ENCODE results near the gene CXCL1.

The CXCL1 gene

GRCh38 chr4:73859614-73860088 lies 9.5 kb upstream of the CXCL1 start:
- no peak for TF ChIP-seq EZH2 (IDR thresholded peaks at IDR 0.05; ENCODE audit: borderline replicate concordance, low read depth, low read length, severe bottlenecking)
- no peak for TF ChIP-seq CTCF (IDR thresholded peaks at IDR 0.05; ENCODE audit: borderline replicate concordance, extremely low read depth, low read length, poor library complexity, severe bottlenecking)
- Histone ChIP-seq H3K27ac (ENCODE audit: low read length) (no peak overlapping the region), H2AFZ (ENCODE audit: low read depth, low read length) (no peak overlapping the region), H3K9ac (ENCODE audit: low read depth, low read length) (no peak overlapping the region), H3K79me2 (ENCODE audit: insufficient read depth, low read length) (no peaks in the 10 kb centered on the region), H4K20me1 (ENCODE audit: insufficient read depth, low read length) (no peaks in the 10 kb centered on the region), H3K4me1 (ENCODE audit: insufficient read depth, low read length) (peaks cover 12% of the 10 kb centered on the region), H3K4me2 (ENCODE audit: insufficient read depth, low read length) (no peak overlapping the region), H3K36me3 (ENCODE audit: insufficient read depth, low read length) (no peaks in the 10 kb centered on the region), H3K4me3 (ENCODE audit: low read depth in 1 of 2, low read length in 2 of 2) (no peak overlapping the region), H3K9me3 (ENCODE audit: insufficient read depth, low read length, severe bottlenecking) (no peaks in the 10 kb centered on the region), H3K27me3 (ENCODE audit: insufficient read depth, low read length, poor library complexity) (no peaks in the 10 kb centered on the region)
- DNase-seq (no peak), ATAC-seq (ENCODE audit: insufficient read depth, low read depth) (no peak)

- Histone ChIP-seq H3K36me3 (ENCODE audit: insufficient read depth, low read length) (no peaks in the 10 kb centered on the region), H3K4me1 (ENCODE audit: insufficient read depth, low read length) (peaks cover 12% of the 10 kb centered on the region), H3K4me2 (ENCODE audit: insufficient read depth, low read length) (no peak overlapping the region), H2AFZ (ENCODE audit: low read depth, low read length) (no peak overlapping the region), H3K9ac (ENCODE audit: low read depth, low read length) (no peak overlapping the region), H3K79me2 (ENCODE audit: insufficient read depth, low read length) (no peaks in the 10 kb centered on the region), H3K4me3 (ENCODE audit: low read depth in 1 of 2, low read length in 2 of 2) (no peak overlapping the region), H3K9me3 (ENCODE audit: insufficient read depth, low read length, severe bottlenecking) (no peaks in the 10 kb centered on the region), H3K27ac (ENCODE audit: low read length) (no peak overlapping the region), H3K27me3 (ENCODE audit: insufficient read depth, low read length, poor library complexity) (no peaks in the 10 kb centered on the region), H4K20me1 (ENCODE audit: insufficient read depth, low read length) (no peaks in the 10 kb centered on the region)
- no peak for ATAC-seq (ENCODE audit: insufficient read depth, low read depth)
- DNase-seq: no peak
- TF ChIP-seq CTCF (IDR thresholded peaks at IDR 0.05; ENCODE audit: borderline replicate concordance, extremely low read depth, low read length, poor library complexity, severe bottlenecking) (no peak), EZH2 (IDR thresholded peaks at IDR 0.05; ENCODE audit: borderline replicate concordance, low read depth, low read length, severe bottlenecking) (no peak)
Observed at GRCh38 chr4:73860181-73860580, 9.0 kb upstream of the CXCL1 start.

- DNase-seq: no peak
- Histone ChIP-seq H2AFZ (ENCODE audit: low read depth, low read length) (no peak overlapping the region), H3K9me3 (ENCODE audit: insufficient read depth, low read length, severe bottlenecking) (no peaks in the 10 kb centered on the region), H3K79me2 (ENCODE audit: insufficient read depth, low read length) (no peaks in the 10 kb centered on the region), H3K4me3 (ENCODE audit: low read depth in 1 of 2, low read length in 2 of 2) (no peak overlapping the region), H3K27me3 (ENCODE audit: insufficient read depth, low read length, poor library complexity) (no peaks in the 10 kb centered on the region), H4K20me1 (ENCODE audit: insufficient read depth, low read length) (no peaks in the 10 kb centered on the region), H3K9ac (ENCODE audit: low read depth, low read length) (no peak overlapping the region), H3K4me1 (ENCODE audit: insufficient read depth, low read length) (peaks cover 12% of the 10 kb centered on the region), H3K36me3 (ENCODE audit: insufficient read depth, low read length) (no peaks in the 10 kb centered on the region), H3K4me2 (ENCODE audit: insufficient read depth, low read length) (no peak overlapping the region), H3K27ac (ENCODE audit: low read length) (no peak overlapping the region)
- ATAC-seq (ENCODE audit: insufficient read depth, low read depth): no peak
- TF ChIP-seq EZH2 (IDR thresholded peaks at IDR 0.05; ENCODE audit: borderline replicate concordance, low read depth, low read length, severe bottlenecking) (no peak), CTCF (IDR thresholded peaks at IDR 0.05; ENCODE audit: borderline replicate concordance, extremely low read depth, low read length, poor library complexity, severe bottlenecking) (no peak)
Observed at GRCh38 chr4:73860917-73861316, 8.3 kb upstream of the CXCL1 start.

- H3K79me2 ChIP-seq (ENCODE audit: insufficient read depth, low read length): no peaks in the 10 kb centered on the region
- DNase-seq (no peak), ATAC-seq (ENCODE audit: insufficient read depth, low read depth) (no peak)
- no peak overlapping the region for H2AFZ ChIP-seq (ENCODE audit: low read depth, low read length)
- H3K27me3 ChIP-seq (ENCODE audit: insufficient read depth, low read length, poor library complexity): no peaks in the 10 kb centered on the region
- H3K36me3 ChIP-seq (ENCODE audit: insufficient read depth, low read length): no peaks in the 10 kb centered on the region
- H3K4me1 ChIP-seq (ENCODE audit: insufficient read depth, low read length): peaks cover 12% of the 10 kb centered on the region
- no peak overlapping the region for H3K4me2 ChIP-seq (ENCODE audit: insufficient read depth, low read length)
- H3K9ac ChIP-seq (ENCODE audit: low read depth, low read length): no peak overlapping the region
- H3K27ac ChIP-seq (ENCODE audit: low read length): no peak overlapping the region
- H3K4me3 ChIP-seq (ENCODE audit: low read depth in 1 of 2, low read length in 2 of 2): no peak overlapping the region
- no peaks in the 10 kb centered on the region for H3K9me3 ChIP-seq (ENCODE audit: insufficient read depth, low read length, severe bottlenecking)
- H4K20me1 ChIP-seq (ENCODE audit: insufficient read depth, low read length): no peaks in the 10 kb centered on the region
- TF ChIP-seq CTCF (IDR thresholded peaks at IDR 0.05; ENCODE audit: borderline replicate concordance, extremely low read depth, low read length, poor library complexity, severe bottlenecking) (no peak), EZH2 (IDR thresholded peaks at IDR 0.05; ENCODE audit: borderline replicate concordance, low read depth, low read length, severe bottlenecking) (no peak)
Observed at GRCh38 chr4:73862322-73862721, 6.9 kb upstream of the CXCL1 start.
